Hepatocyte (in vitro differentiated cells): ENCODE data around the gene SSBP3. TPM values are rescaled to one million over a fixed set of nuclear protein-coding genes. Genes with fewer than 3 reads are reported as not detected.

Source experiments
- DNase-seq: peaks from one replicate; pipeline ENCODE4 v3.0.0-alpha.2; 2016; ENCODE audit warnings: low spot score
- H2AFZ ChIP-seq: fragments of 200-600 bp; sonication (generic); 2 replicates; pipeline ENCODE4 v1.6.0; 2016; ENCODE audit warnings: antibody characterized with exemption, mild to moderate bottlenecking
- H3K27ac ChIP-seq: fragments of 200-600 bp; sonication (generic); 2 replicates; pipeline ENCODE4 v1.5.1; 2016; ENCODE audit warnings: mild to moderate bottlenecking
- H3K27me3 ChIP-seq: fragments of 200-600 bp; sonication (generic); 2 replicates; pipeline ENCODE4 v1.6.1; 2016
- H3K36me3 ChIP-seq: fragments of 200-600 bp; sonication (generic); replicated peaks from 2 replicates; pipeline ENCODE4 v1.5.1; 2016; ENCODE audit warnings: low read depth; ENCODE audit not compliant: insufficient read depth
- H3K4me1 ChIP-seq: fragments of 200-600 bp; sonication (generic); 2 replicates; pipeline ENCODE4 v1.5.1; 2016; ENCODE audit warnings: mild to moderate bottlenecking, moderate library complexity; ENCODE audit not compliant: insufficient read depth
- H3K4me2 ChIP-seq: fragments of 200-600 bp; sonication (generic); 2 replicates; pipeline ENCODE4 v1.6.0; 2016
- H3K4me3 ChIP-seq: fragments of 200-600 bp; sonication (generic); 2 replicates; pipeline ENCODE4 v1.5.1; 2016; ENCODE audit warnings: mild to moderate bottlenecking
- H3K79me2 ChIP-seq: fragments of 200-600 bp; sonication (generic); 2 replicates; pipeline ENCODE4 v1.6.0; 2017; ENCODE audit warnings: mild to moderate bottlenecking
- H3K9me2 ChIP-seq: fragments of 200-600 bp; sonication (generic); replicated peaks from 2 replicates; pipeline ENCODE4 v1.6.0; 2017; ENCODE audit warnings: mild to moderate bottlenecking; ENCODE audit not compliant: insufficient read depth
- H3K9me3 ChIP-seq: fragments of 200-600 bp; sonication (generic); 2 replicates; pipeline ENCODE4 v1.5.1; 2016; ENCODE audit warnings: low read depth, mild to moderate bottlenecking
- H4K20me1 ChIP-seq: fragments of 200-600 bp; sonication (generic); 2 replicates; pipeline ENCODE4 v1.6.0; 2016; ENCODE audit warnings: mild to moderate bottlenecking; ENCODE audit not compliant: insufficient read depth, poor library complexity, severe bottlenecking
- EZH2 ChIP-seq: fragments of 200-600 bp; sonication (generic); IDR thresholded peaks from 2 replicates; pipeline ENCODE4 v1.6.1; 2016; ENCODE audit warnings: antibody characterized with exemption, mild to moderate bottlenecking, borderline replicate concordance
- EZH2phosphoT487 ChIP-seq: fragments of 200-600 bp; sonication (generic); IDR thresholded peaks from one replicate; pipeline ENCODE4 v1.6.1; 2018; ENCODE audit warnings: antibody characterized with exemption, mild to moderate bottlenecking, low read depth, moderate library complexity; ENCODE audit not compliant: unreplicated experiment, severe bottlenecking
- WGBS: methylation state at CpG from one replicate; pipeline ENCODE4 v1.1.6; 2016; ENCODE audit warnings: low lambda C conversion rate; ENCODE audit errors: missing lambda C conversion rate; 5-methylcytosine and 5-hydroxymethylcytosine counted together
- polyA plus RNA-seq: library from polyadenylated mRNA; unstranded; fragments of >200 nt; fragmentation: Nextera tagmentation; extraction: Ambion mirVana; gene quantifications from 2 replicates; pipeline ENCODE4 v1.2.1, GENCODE V29; 2016
- total RNA-seq: library from RNA; depleted of rRNA; stranded (reverse); fragments of >200 nt; gene quantifications from 2 replicates; pipeline ENCODE4 v1.2.3, GENCODE V29; 2014
- TF ChIP-seq, protein P1 (sequence below): fragments of 200-600 bp; sonication (generic); IDR thresholded peaks from 2 replicates; pipeline ENCODE4 v1.5.1; 2016; ENCODE audit warnings: antibody characterized with exemption, mild to moderate bottlenecking; ENCODE audit not compliant: poor library complexity

SSBP3 gene
- total and polyA plus RNA-seq, 2 experiments from 2014 or later = 25.8 to 47.2 TPM

- Histone ChIP-seq H3K36me3 (no peaks in the 10 kb centered on the region), H3K27me3 (no peaks in the 10 kb centered on the region), H3K4me3 (no peak overlapping the region), H3K79me2 (no peaks in the 10 kb centered on the region), H3K9me3 (no peaks in the 10 kb centered on the region), H4K20me1 (peaks cover 2% of the 10 kb centered on the region), H2AFZ (no peak overlapping the region), H3K9me2 (no peaks in the 10 kb centered on the region), H3K4me2 (no peak overlapping the region), H3K27ac (no peak overlapping the region), H3K4me1 (no peaks in the 10 kb centered on the region)
- TF ChIP-seq, protein P1, sequence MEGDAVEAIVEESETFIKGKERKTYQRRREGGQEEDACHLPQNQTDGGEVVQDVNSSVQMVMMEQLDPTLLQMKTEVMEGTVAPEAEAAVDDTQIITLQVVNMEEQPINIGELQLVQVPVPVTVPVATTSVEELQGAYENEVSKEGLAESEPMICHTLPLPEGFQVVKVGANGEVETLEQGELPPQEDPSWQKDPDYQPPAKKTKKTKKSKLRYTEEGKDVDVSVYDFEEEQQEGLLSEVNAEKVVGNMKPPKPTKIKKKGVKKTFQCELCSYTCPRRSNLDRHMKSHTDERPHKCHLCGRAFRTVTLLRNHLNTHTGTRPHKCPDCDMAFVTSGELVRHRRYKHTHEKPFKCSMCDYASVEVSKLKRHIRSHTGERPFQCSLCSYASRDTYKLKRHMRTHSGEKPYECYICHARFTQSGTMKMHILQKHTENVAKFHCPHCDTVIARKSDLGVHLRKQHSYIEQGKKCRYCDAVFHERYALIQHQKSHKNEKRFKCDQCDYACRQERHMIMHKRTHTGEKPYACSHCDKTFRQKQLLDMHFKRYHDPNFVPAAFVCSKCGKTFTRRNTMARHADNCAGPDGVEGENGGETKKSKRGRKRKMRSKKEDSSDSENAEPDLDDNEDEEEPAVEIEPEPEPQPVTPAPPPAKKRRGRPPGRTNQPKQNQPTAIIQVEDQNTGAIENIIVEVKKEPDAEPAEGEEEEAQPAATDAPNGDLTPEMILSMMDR = no peak
- TF ChIP-seq EZH2phosphoT487 (no peak), EZH2 (no peak)
- DNase-seq = peak; percentile 66
- WGBS = 87% methylated on average over 8 of the region's 8 CpGs
These were observed 179.0 kb downstream of the SSBP3 start for GRCh38 chr1:54227091-54227602.

DNA sequence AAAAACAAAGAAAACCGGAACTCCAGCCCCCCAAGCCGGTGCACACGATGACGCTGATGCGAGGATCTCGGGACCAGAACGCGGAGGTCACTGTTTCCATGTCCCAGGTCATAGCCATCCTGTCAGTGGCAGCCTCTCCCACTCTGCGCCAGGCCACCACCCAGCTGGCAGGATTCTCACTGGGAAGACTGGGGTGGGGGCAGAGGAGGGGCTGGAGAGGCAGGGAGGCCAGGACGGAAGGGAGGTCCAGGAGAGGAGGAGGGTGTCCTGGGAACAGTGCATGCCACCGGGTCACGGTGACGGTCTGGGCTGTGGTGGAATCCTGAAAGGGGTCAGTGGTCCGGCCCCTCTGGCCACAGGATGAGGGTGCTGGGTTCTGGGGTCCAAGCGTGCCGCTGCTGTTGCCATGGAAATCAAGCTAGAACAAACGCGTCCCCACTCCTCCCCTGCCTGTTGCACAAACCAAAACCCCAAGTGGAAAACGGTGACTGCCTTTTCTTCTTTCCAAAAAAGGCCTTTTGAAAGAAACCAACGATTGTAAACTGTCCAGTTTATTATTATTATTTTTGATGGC lies 180.1 kb downstream of the SSBP3 start:
- Histone ChIP-seq H3K36me3 (no peaks in the 10 kb centered on the region), H3K4me1 (no peaks in the 10 kb centered on the region), H3K9me3 (no peaks in the 10 kb centered on the region), H3K4me2 (no peak overlapping the region), H4K20me1 (peaks cover 2% of the 10 kb centered on the region), H3K27me3 (no peaks in the 10 kb centered on the region), H3K4me3 (no peak overlapping the region), H3K9me2 (no peaks in the 10 kb centered on the region), H3K27ac (no peak overlapping the region), H2AFZ (no peak overlapping the region), H3K79me2 (no peaks in the 10 kb centered on the region)
- TF ChIP-seq EZH2 (no peak), EZH2phosphoT487 (no peak)
- TF ChIP-seq, protein P1 = no peak
- 95% methylated on average over 18 of the region's 20 CpGs for WGBS
- no peak for DNase-seq

- Histone ChIP-seq H3K36me3 (no peaks in the 10 kb centered on the region), H3K79me2 (no peaks in the 10 kb centered on the region), H4K20me1 (peaks cover 2% of the 10 kb centered on the region), H3K27ac (no peak overlapping the region), H3K4me2 (no peak overlapping the region), H2AFZ (no peak overlapping the region), H3K9me2 (no peaks in the 10 kb centered on the region), H3K9me3 (no peaks in the 10 kb centered on the region), H3K4me3 (no peak overlapping the region), H3K27me3 (no peaks in the 10 kb centered on the region), H3K4me1 (no peaks in the 10 kb centered on the region)
- DNase-seq = no peak
- WGBS = 86% methylated on average over 6 of the region's 6 CpGs
- TF ChIP-seq, protein P1 = no peak
- TF ChIP-seq EZH2phosphoT487 (no peak), EZH2 (no peak)
These were observed 180.8 kb downstream of the SSBP3 start for GRCh38 chr1:54225378-54225777.
